Esophagus muscularis mucosa (tissue), 4 donors: ENCODE measurements around the gene PCSK6. TPM values are rescaled to one million over a fixed set of nuclear protein-coding genes. Genes with fewer than 3 reads are reported as not detected.
A peak's percentile ranks its signal among the peaks of the same experiment; 100 is the strongest.

ENCODE experiments used
- DNase-seq: peaks from one replicate; pipeline ENCODE4 v3.0.0-alpha.2; 2017; ENCODE audit errors: extremely low spot score
- H3K27ac ChIP-seq, 4 donors: fragments of 200-600 bp; sonication (generic); replicated peaks in 1 of 4; 1 replicate in 3 of 4; 2 replicates in 1 of 4; pipeline ENCODE4 v1.5.1; 2016 to 2019; ENCODE audit warnings: mild to moderate bottlenecking in 1 of 4
- H3K27me3 ChIP-seq, 4 donors: fragments of 200-600 bp; sonication (generic); one replicate each; pipeline versions ENCODE4 v1.5.1 to v1.6.0; 2016 to 2019
- H3K36me3 ChIP-seq, 4 donors: fragments of 200-600 bp; sonication (generic); one replicate each; pipeline ENCODE4 v1.5.1; 2016 to 2019
- H3K4me1 ChIP-seq, 4 donors: fragments of 200-600 bp; sonication (generic); one replicate each; pipeline ENCODE4 v1.5.1; 2016 to 2019
- H3K4me3 ChIP-seq, 4 donors: fragments of 200-600 bp; sonication (generic); 1 replicate in 2 of 4; 2 replicates in 2 of 4; pipeline ENCODE4 v1.5.1; 2016 to 2019; ENCODE audit warnings: mild to moderate bottlenecking in 4 of 4, moderate library complexity in 1 of 4
- H3K9me3 ChIP-seq, 4 donors: fragments of 200-600 bp; sonication (generic); 1 replicate in 3 of 4; 2 replicates in 1 of 4; pipeline ENCODE4 v1.5.1; 2016 to 2019
- CTCF ChIP-seq, 3 experiments: fragments of 200-600 bp in 2 of 3; fragments of 450-650 bp in 1 of 3; sonication (generic) in 2 of 3; IDR thresholded peaks; one replicate each; pipeline ENCODE4 v1.5.1; 2017 to 2019; ENCODE audit warnings: antibody characterized with exemption in 3 of 3, mild to moderate bottlenecking in 2 of 3, moderate library complexity in 1 of 3
- EP300 ChIP-seq: sonication (generic); formaldehyde crosslinking; IDR thresholded peaks from one replicate; pipeline ENCODE4 v1.6.1; 2017; ENCODE audit warnings: antibody characterized with exemption
- POLR2A ChIP-seq: fragments of 450-650 bp; IDR thresholded peaks from one replicate; pipeline ENCODE4 v1.6.1; 2017; ENCODE audit warnings: antibody characterized with exemption, moderate library complexity, mild to moderate bottlenecking, low read depth
- POLR2AphosphoS5 ChIP-seq, 2 donors: sonication (generic); formaldehyde crosslinking; IDR thresholded peaks; one replicate each; pipeline ENCODE4 v1.6.1; 2017; ENCODE audit warnings: antibody characterized with exemption in 2 of 2
- WGBS: methylation state at CpG from one replicate; pipeline ENCODE4 v1.1.5; 2018; 5-methylcytosine and 5-hydroxymethylcytosine counted together
- intact Hi-C: fragments of 100-400 bp; cut with DNase I; formaldehyde crosslinking; loops from one replicate; pipeline ENCODE4 v1.15.1; 2023
- total RNA-seq, 4 donors: library from RNA; depleted of rRNA; stranded (reverse); fragments of >200 nt; gene quantifications; one replicate each; pipeline versions ENCODE4 v1.1.0 to v1.2.1, GENCODE V29; 2016

The PCSK6 gene
- total RNA-seq, 4 donors from 2014 or later, result 13.6 to 24.1 (median 15.3) TPM

- H3K36me3 ChIP-seq, result no peaks in the 10 kb centered on the region
- no peak for TF ChIP-seq POLR2AphosphoS5 (IDR thresholded peaks at IDR 0.05)
- H3K4me3 ChIP-seq, result no peak overlapping the region
- intact Hi-C loops, result no loop called here
- H3K4me1 ChIP-seq, result peaks cover 6 to 22% (median 18%) of the 10 kb centered on the region in 4 donors
- H3K27me3 ChIP-seq, result peaks cover 0 to 4% (median 0%) of the 10 kb centered on the region in 4 donors
- 100% methylated on average over 1 of the region's 2 CpGs for WGBS
- DNase-seq, result no peak
- no peaks in the 10 kb centered on the region for H3K9me3 ChIP-seq
- peak overlapping the region in 1 of 4 donors; percentile 49 for H3K27ac ChIP-seq
These were observed 42.4 kb downstream of the PCSK6 start for GRCh38 chr15:101447168-101447533.

- intact Hi-C loops, result no loop called here
- H3K9me3 ChIP-seq, result no peaks in the 10 kb centered on the region
- DNase-seq, result no peak
- H3K27me3 ChIP-seq, result peaks cover 0 to 4% (median 0%) of the 10 kb centered on the region in 4 donors
- H3K4me1 ChIP-seq, result peaks cover 6 to 22% (median 15%) of the 10 kb centered on the region in 4 donors
- no peak overlapping the region for H3K4me3 ChIP-seq
- 76% methylated on average over 7 of the region's 12 CpGs for WGBS
- no peaks in the 10 kb centered on the region for H3K36me3 ChIP-seq
- TF ChIP-seq POLR2AphosphoS5 (IDR thresholded peaks at IDR 0.05) (no peak), POLR2A (no peak)
- H3K27ac ChIP-seq, result peak overlapping the region in 2 of 4 donors; percentile 6 to 49
These were observed 42.9 kb downstream of the PCSK6 start for GRCh38 chr15:101446518-101447167.

GRCh38 chr15:101445562-101446517 is 43.7 kb downstream of the PCSK6 start:
- H3K36me3 ChIP-seq, result no peaks in the 10 kb centered on the region
- TF ChIP-seq EP300 (no peak), POLR2AphosphoS5 (IDR thresholded peaks at IDR 0.05) (peak; percentile 20 to 27)
- WGBS, result 70% methylated on average over 22 of the region's 22 CpGs
- no peak for DNase-seq
- no peak overlapping the region for H3K4me3 ChIP-seq
- intact Hi-C loops, result no loop called here
- no peaks in the 10 kb centered on the region for H3K9me3 ChIP-seq
- peaks cover 4 to 24% (median 12%) of the 10 kb centered on the region in 4 donors for H3K4me1 ChIP-seq
- peaks cover 0 to 4% (median 0%) of the 10 kb centered on the region in 4 donors for H3K27me3 ChIP-seq
- peak overlapping the region in 3 of 4 donors; percentile 17 to 56 (median 55) for H3K27ac ChIP-seq

- WGBS, result 90% methylated on average over 12 of the region's 12 CpGs
- intact Hi-C loops, result no loop called here
- H3K4me3 ChIP-seq, result no peak overlapping the region
- peak overlapping the region in 3 of 4 donors; percentile 37 to 56 (median 38) for H3K27ac ChIP-seq
- no peaks in the 10 kb centered on the region for H3K27me3 ChIP-seq
- no peak for DNase-seq
- no peaks in the 10 kb centered on the region for H3K9me3 ChIP-seq
- no peaks in the 10 kb centered on the region for H3K36me3 ChIP-seq
- TF ChIP-seq POLR2AphosphoS5 (IDR thresholded peaks at IDR 0.05), result no peak
- no peak for TF ChIP-seq EP300
- no peak for TF ChIP-seq POLR2A
- TF ChIP-seq CTCF (IDR thresholded peaks at IDR 0.05), result no peak
- H3K4me1 ChIP-seq, result peaks cover 4 to 18% (median 12%) of the 10 kb centered on the region in 4 donors
These were observed 44.5 kb downstream of the PCSK6 start for GRCh38 chr15:101444807-101445508.

- DNase-seq, result no peak
- 58% methylated on average over 8 of the region's 8 CpGs for WGBS
These were observed 45.5 kb downstream of the PCSK6 start for GRCh38 chr15:101444015-101444414.

More at GRCh38 chr15:101444015-101444414, 45.5 kb downstream of the PCSK6 start:
- TF ChIP-seq CTCF (IDR thresholded peaks at IDR 0.05) (no peak), POLR2AphosphoS5 (IDR thresholded peaks at IDR 0.05) (peak in 1 of 2 donors; percentile 40), EP300 (no peak), POLR2A (no peak)
- H3K27me3 ChIP-seq, result no peaks in the 10 kb centered on the region
- H3K4me3 ChIP-seq, result no peak overlapping the region
- H3K4me1 ChIP-seq, result peaks cover 4 to 26% (median 18%) of the 10 kb centered on the region in 4 donors
- no peaks in the 10 kb centered on the region for H3K9me3 ChIP-seq
- no peaks in the 10 kb centered on the region for H3K36me3 ChIP-seq
- H3K27ac ChIP-seq, result peak overlapping the region in 3 of 4 donors; percentile 23 to 38 (median 37)
- intact Hi-C loops, result no loop called here
